DMS153 treated with DMSO at 0.1 percent for 48 hours (cell line): ENCODE data around the gene BICDL1.

Experiments
- DNase-seq: peaks from one replicate; lab custom pipeline; 2025; ENCODE audit not compliant: unreplicated experiment; lab: John Stamatoyannopoulos, UW

The BICDL1 gene

DNA sequence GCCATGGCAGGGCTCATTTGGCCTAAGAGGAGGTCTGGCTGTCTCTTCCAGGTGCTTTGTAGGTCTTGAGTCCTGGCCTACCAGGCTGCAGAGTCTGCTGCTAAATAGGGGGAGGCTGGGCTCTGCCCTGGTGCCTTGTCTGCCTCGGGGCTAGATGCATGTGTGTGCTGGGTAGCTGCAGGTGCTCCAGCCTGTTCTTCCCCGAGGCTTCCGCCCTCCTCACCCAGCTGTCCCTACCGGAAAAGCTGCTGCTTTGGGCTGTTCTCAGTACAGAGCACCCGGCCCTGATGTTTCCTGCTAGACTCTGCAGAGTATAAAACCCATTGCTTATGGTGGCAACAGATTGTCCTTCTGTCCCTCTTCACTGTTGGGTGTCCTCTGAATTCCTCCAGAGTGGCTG lies 89.8 kb downstream of the BICDL1 start:
- DNase-seq: no peak

DNA sequence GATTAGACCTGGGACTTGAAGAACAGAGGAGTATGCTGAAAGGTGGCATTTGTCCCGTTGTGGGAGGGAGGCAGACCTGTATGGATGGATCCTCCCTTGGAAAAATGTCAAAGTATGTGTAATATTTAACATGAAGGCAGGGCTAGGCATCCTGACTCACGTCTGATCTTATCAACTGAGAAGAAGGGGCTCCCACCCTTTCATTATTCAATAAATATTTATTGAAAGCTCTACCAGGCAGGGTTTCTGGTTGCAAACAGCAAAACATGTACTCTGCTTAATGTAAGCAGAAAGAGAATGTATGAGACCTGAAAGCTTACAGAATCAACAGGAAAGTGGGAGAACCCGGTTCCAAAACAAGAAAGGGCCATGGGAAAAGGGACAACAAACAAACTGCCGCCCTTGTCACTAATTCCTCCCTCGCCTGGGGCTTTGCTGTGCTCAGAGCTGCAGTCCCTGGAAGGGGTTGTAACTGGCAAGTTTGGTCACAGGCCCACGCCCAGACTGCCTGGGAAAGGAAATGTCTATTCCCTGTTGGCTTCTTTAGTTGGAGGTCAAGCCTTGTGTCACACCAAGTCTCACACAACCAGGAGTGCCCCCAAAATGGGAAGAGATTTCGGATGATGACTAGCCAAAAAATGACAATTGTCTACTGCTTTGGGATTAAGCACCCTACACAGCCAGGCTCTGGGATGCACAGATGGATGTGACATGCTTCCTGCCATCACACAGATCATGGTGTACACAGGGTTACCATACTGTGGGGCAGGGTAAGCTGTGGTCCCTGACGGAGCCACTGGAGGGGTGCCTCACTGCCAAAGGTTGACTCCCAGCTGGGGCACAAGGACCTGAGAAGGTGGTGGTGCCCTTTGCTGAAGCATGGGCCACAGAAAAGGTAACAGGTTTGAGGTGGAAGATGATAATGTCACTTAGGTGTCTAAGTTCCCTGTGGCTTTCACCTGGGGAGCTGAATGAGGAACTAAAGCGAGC lies 90.7 kb downstream of the BICDL1 start:
- DNase-seq: no peak

DNA sequence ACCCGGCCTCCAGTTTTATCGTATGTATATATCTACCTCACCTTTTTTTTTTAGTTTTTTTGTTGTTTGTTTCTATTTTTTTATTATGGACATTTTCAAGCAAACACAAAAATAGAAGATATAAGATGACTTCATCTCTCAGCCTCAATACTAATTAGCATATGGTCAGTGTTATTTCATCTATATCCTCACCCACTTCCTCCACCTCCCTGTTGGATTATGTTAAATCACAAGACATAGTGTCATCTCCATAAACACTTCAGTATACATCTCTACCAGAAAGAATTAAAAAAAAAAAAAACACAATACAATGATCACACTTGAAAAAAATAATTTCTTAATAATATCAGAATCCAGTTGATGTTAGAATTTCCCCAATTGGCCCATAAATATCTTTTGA lies 92.6 kb downstream of the BICDL1 start:
- no peak for DNase-seq

DNA sequence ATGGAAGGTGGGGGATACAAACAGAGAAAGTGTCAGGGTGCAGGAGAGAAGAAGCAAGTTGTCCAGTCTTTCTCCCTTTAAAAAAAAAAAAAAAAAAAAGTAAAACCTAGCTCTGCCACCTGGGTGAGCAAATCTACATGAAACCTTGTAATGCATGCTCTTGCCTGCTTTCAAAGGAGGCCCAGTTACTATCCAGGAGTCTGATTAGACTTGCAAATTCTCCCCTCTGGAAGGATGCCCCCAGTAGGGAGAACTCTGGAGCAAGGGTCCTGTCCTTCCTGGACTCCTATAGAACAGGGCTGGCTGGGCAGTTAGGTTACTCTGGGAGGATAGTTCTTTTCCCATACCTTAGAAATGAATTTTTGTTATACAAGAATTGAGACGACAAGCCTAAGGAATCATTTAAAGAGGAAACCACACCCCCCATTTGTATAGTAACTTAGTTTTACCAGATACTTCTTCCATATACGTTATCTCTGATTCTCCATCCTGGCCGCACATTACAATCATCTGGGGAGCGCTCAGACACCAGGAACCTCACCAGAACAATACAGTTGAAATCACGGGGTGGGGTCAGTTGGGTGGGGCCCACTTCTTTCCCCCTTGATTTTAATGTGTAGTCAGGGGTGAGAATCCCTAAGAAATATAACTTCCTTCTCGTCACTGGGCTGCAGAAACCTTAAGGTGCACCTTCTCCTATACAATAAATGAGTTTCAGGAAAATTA lies 97.0 kb downstream of the BICDL1 start:
- DNase-seq: no peak

DNA sequence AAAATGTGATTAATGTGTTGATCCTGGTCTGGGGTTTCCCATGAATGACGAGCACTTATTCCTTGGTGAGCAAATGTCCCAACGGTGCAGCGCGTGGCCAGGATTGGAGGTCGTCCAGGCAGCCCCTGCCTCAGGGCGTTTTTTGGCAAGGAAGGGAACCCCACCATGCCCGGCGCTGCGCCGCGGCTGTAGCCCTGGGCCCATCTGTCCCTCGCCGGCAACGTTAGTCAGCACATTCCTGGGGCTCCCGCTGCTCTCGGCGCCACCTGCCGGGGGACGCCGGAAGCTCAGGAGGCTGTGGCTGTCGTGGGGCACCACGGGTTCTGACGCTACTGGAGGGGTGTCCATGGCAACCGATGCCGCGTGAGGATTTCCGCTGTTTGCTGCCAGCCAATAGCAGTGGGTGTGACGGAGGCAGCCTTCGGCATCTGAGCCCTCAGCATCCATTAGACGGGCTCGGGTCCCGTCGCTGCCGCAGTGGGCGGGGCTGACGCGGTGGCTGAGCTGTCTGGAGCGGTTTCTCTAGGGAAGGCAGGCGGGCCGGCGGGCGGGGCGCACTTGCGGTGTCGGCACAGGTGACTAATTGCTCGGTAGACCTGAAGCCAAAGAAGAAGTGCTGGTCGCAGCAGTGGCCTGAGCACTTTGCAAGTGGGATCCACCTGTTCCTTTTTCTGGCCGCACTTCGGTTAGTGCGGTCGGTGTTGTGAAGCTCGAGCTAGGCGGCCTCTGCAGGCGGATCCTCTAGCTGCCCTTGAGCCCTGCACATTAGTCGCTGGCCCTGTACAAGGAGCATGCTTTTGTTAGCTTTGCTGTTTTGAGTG lies 98.0 kb downstream of the BICDL1 start:
- peak; percentile 98 for DNase-seq

DNA sequence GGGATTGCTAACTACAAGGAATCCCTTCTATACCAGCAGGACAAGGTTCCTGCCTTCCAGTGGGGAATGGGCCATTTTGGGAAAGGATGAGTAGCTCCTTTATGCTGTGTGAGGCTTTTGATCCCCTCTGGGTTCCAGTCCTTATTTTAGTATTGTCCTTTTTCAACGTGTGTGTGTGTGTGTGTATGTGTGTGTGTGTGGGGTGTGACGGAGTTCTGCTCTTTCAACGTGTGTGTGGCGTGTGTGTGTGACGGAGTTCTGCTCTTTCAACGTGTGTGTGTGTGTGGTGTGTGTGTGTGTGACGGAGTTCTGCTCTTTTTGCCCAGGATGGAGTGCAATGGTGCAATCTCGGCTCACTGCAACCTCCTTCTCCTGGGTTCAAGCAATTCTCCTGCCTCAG lies 100.1 kb downstream of the BICDL1 start:
- DNase-seq: no peak

DNA sequence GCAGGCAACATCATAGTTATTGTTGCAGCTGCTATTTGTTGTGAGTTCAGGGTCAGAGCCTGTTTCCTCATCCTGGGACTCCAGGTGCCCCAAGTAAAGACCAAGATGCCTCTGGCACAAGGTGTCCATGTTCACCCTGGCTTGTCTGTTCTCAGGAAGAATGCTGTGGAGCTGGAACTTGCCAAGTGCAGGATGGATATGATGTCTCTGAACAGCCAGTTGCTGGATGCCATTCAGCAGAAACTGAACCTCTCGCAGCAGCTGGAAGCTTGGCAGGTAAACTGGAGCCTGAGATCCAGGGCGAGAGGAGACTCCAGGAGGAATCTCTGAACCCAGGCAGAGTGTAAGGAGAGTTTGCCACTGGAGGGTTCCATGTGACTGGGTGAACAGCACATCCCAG lies 100.8 kb downstream of the BICDL1 start:
- no peak for DNase-seq

DNA sequence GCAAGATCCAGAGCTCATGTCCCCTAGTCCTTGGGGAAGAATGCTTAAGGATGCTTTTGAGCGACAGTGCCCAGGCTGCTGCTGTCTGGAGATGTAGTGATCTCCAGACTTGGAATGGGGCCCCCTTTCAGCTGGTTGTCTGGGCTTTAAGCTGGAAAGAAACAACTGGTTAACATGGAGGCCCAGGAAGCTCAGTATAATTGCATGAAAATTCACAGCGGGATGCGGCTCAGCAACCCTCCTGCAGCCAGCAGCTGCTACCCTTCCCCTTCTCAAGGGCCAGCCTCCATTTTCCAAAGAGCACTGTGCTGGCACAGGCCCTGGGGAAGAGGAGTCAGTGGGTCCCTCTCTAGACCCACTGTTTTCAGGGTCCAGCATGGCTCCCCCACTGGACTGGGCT lies 101.2 kb downstream of the BICDL1 start:
- DNase-seq: no peak

DNA sequence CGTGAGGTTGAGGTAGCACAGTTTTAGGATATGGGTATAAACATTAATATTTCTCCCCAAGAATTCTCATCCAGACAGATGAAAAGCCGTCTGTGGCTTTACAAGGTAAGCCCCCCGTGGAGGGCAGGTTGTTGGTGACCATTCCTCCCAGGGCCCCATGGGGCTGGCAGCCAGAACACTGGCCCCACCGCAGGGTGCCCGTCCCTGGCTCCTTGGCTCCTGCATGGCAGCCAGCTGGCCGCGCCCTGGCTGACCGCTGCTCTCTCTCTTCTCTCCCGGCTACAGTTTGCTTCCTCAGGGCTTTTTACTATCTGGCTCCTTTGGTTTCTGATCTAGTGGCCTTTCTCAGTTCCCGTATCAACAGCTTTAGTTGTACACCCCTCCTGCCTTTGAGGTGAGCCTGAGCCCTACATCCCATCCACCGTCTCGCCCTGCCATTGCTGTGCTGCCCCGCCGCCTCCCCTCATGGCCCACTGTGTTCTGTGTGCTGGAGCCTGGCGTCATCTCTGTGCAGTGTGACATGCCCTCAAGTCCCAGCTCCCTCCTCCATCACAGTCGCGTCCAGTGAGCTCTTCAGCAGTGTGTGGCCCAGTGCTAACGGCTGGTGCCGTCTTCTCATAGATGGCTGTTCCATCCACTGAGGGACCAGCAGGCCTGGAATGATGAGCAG lies 101.7 kb downstream of the BICDL1 start:
- DNase-seq: no peak

DNA sequence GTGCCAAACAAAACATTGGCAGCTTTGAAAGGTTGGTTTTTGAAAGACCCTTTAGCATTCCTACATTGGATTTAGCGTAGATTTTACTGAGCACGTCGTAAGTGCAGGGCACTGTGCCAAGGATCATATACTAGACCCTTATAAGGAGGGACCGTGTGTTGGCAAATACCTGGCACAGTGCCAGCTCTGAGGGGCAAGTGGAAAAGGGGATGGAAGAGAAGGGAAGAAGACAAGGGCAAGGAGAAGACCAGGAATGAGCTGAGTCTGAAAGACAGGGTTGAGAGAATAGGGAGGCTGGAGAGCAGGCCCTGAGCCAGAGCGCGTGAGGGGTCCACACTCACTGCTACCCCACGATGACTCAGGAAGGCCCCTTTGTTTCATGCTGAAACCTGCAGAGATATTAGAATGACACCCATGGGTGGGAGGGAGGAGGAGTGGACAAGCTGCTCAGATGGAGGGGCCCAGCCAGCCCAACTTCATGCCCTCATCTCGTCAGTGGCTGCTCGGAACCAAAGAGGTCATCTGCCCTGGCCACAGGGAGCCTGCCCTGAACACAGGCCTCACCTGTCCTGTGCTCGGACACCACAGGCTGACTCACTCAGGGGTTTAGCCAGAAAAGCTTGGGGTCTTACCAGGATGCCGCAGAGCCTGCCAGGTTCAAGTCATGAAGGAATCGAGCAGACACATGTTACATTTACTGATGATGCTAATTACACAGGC lies 102.5 kb downstream of the BICDL1 start:
- DNase-seq: no peak

DNA sequence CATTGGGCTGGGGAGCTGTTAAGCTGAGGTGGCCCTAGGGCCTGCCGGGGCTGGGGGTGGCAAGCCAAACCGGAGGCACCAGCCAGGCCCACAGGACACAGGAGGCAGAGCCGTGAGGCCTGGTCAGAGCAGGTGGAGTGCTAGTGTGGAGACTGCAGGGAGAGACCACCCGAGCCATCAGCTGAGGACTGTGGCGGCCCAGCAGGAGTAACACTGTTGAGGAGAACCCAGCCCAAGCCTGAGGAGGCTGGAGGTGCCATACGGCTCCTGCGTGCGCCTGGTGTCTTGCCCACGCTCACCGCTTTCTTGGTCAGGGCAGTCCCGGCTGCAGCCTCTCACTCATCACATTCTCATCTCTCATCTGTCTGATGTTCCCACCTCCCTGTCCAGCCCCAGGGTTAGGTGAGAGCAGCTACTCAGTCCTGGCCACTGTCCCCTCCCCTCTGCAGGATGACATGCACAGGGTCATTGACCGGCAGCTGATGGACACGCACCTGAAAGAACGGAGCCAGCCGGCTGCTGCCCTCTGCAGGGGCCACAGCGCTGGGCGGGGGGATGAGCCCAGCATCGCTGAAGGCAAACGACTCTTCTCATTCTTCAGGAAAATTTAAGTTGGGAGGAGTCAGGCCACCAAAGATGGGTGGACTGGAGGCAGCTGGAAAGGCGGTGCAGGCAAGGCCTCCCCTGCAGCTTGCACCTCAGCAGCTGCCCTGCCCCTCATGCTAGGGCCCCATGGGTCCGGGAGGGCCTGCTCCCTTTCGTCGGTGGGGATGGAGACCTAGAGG lies 103.7 kb downstream of the BICDL1 start:
- no peak for DNase-seq

DNA sequence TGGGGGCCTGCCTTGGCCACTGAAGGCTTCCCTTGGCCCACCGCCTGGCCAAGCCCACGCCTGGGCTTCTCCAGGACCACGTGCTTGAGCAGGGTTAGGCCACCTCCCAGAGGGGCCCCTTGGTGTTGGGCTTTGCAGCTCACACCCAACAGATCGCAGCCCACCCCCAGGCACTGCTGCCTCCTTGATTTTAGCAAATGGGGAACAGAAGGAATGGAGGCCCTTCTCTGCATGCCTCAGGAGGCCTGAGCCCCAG lies 104.2 kb downstream of the BICDL1 start:
- DNase-seq: no peak

DNA sequence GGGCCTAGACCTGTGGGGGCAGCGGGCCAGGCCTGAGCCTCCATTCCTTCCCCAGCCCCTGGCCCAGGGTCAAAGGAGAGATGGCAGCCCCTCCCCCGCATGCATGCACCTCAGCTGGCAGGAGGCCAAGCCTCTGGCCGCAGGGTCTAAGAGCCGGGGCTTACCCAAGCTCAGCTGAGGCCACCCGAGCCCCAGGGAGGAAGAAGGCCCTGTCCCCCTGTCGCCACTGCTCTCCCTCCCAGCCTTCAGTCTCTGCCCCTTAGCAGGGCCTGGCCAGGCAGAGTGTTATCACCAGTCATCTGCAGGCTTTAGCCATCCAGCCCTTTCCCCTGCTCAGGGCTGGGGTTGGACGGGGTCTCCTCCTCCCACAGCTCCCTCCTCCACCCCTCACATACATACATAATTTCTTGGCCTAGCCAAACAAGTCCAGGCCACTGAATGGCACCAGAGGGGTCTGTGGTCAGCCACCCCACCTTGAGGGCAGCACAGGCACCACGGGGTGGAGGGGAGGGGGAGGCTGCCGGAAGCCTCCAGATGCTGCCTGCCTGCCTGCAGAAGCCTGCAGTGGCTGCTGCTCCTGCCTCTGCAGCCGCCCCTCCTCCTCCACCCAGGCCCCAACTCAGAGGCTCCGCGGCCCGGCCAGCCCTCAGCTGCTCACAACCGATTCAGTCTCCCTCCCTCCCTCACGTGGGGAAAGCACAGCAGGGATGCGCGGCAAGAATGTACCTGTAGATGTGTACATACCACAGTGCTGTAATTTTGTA lies 104.7 kb downstream of the BICDL1 start:
- DNase-seq: no peak

DNA sequence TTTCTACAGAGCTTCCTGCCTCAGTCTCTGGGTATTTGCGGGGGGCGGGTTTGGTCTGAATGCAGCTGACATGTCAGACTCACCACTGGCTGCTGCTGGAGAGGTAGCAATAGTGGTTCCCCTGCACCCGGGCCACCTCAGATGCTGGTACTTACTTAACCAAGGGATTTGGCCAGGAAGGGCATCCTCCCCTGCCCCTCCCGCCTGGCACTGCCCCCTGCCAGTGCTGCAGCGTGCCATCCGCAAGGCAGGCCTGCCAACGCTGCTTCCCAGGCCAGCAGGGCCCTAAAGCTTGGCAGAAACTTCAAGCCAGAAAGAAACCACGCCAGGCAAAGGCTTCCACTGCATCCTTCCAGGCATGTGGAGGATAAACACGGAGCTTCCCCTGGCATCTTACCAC lies 105.4 kb downstream of the BICDL1 start:
- no peak for DNase-seq

DNA sequence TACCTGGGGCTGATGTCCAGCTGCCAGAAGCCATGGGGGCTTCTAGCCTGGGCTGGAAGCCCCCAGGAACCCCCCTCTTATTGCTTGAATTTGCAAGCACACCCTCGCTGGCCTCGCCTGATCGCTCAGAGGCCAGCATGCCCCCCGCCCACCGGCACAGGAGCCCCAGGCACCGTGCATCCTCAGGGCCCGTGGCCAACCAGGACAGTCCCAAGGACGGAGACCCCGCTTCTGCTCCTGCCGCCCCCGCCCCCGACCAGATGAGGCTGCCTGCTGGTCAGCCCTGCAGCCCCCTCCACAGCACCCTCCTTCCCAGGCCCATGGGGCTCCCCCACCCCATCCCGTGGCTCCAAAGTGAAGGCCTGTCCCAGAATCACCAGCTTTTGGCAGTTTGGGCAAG lies 106.3 kb downstream of the BICDL1 start:
- no peak for DNase-seq

DNA sequence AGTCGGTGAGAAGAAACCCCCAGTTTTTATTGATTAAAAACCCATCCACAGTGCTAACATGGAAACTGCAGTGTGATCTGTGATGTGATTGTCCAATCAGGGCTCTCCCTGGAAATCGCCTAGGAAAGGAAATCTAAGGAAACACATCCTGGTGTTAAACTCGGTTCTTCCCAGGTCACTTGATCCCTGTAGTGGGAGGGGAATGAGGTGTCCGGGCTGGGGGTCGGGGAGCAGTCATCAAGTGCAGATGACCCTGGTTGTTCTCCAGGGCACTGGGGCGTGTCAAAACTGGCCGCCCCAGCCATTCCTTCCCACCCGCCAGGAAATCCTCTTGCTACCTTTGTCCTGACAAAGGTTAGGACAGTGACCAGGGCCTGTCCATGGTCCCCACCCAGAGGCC lies 106.7 kb downstream of the BICDL1 start:
- DNase-seq: no peak

DNA sequence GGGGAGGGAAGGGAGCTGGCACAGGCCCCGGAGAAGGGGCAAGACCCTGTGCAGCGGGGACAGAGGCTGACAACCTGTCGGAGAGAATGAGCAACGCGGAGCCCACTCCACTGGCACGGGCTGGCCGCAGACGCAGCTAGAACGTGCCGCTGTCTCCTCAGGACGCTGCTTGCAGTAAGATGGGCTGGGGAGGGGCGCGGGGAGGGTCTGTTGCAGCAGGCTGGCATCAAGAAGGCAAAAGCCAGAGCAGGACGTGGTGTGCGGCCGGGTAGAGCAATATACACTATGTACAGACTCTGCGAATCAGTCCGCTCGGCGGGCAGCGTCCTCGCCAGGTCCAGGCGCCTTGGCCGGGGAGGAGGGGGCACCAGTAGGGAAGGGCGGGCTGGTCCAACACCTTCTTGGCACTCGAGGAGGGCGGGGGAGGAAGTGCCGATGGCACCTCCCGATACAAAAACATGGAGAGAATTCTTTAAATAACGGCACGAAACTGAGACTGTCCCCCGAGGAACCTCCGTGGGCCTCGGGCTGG lies 107.7 kb downstream of the BICDL1 start:
- DNase-seq: no peak

DNA sequence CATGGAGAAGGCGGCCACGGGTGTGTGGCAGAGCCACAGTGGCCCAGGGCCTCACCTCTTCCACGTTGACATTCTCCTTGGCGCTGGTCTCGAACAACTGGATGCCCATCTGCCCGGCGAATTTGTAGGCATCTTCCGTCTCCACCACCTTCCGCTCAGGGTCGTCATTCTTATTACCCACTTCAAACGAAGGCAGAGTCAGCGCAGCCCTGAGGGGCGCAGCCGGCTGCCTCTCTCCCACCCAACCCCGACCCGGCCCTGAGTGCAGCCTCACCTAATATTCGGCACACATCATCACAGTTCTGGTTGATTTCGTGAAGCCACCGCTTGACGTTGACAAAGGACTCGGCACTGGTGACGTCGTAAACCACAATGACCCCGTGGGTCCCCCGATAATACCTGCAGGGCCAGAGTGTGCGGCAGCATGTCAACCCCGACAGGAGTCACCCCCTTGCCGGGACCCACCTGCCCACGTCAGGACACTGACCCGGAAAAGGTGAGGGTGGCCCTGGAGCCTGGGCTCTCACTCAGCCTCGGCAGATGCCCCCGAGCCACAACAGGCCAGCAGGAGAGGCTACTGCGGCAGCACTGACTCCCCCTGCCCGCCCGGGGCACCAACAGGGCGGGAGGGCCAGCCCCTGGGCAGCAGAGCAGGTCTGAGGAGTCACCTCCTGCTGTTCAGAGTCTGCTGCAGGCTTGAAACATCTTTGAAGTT lies 109.9 kb downstream of the BICDL1 start:
- DNase-seq: no peak
